Uterus (tissue), 4 donors: ENCODE results near the gene TGFA. TPM values are rescaled to one million over a fixed set of nuclear protein-coding genes. Genes with fewer than 3 reads are reported as not detected.

Experiments used
- DNase-seq, 2 donors: peaks; one replicate each; pipeline ENCODE4 v3.0.0-alpha.2; 2019 to 2020
- H3K27ac ChIP-seq, 2 donors: fragments of 200-600 bp; sonication (generic); 1 replicate in 1 of 2; 2 replicates in 1 of 2; pipeline ENCODE4 v1.5.1; 2016 to 2018
- H3K27me3 ChIP-seq, 2 donors: fragments of 200-600 bp; sonication (generic); one replicate each; pipeline ENCODE4 v1.5.1; 2018 to 2019; ENCODE audit warnings: control low read depth in 1 of 2
- H3K36me3 ChIP-seq, 2 donors: fragments of 200-600 bp; sonication (generic); one replicate each; pipeline ENCODE4 v1.5.1; 2019; ENCODE audit warnings: control low read depth in 1 of 2
- H3K4me1 ChIP-seq, 2 donors: fragments of 200-600 bp; sonication (generic); one replicate each; pipeline ENCODE4 v1.5.1; 2018 to 2019; ENCODE audit warnings: control low read depth in 1 of 2
- H3K4me3 ChIP-seq, 2 donors: fragments of 200-600 bp; sonication (generic); 1 replicate in 1 of 2; 2 replicates in 1 of 2; pipeline ENCODE4 v1.5.1; 2018 to 2019; ENCODE audit warnings: mild to moderate bottlenecking in 1 of 2
- H3K9me3 ChIP-seq, 2 donors: fragments of 200-600 bp; sonication (generic); one replicate each; pipeline ENCODE4 v1.5.1; 2019; ENCODE audit warnings: control low read depth in 1 of 2
- CTCF ChIP-seq, 4 experiments: fragments of 200-600 bp in 2 of 4; fragments of 450-650 bp in 2 of 4; sonication (generic) in 2 of 4; IDR thresholded peaks; one replicate each; pipeline ENCODE4 v1.5.1; 2016 to 2019; ENCODE audit warnings: antibody characterized with exemption in 4 of 4, mild to moderate bottlenecking in 2 of 4, moderate library complexity in 1 of 4
- POLR2A ChIP-seq, 2 donors: fragments of 450-650 bp; IDR thresholded peaks; one replicate each; pipeline ENCODE4 v1.6.1; 2016; ENCODE audit warnings: antibody characterized with exemption in 2 of 2, mild to moderate bottlenecking in 1 of 2, moderate library complexity in 1 of 2
- intact Hi-C: fragments of 100-400 bp; cut with DNase I; formaldehyde crosslinking; loops from one replicate; pipeline ENCODE4 v1.15.1; 2023; ENCODE audit warnings: low total_unique reads
- total RNA-seq, 4 donors: library from RNA; depleted of rRNA in 3 of 4; stranded (reverse); fragments of >200 nt in 3 of 4; gene quantifications; one replicate each; pipeline versions ENCODE4 v1.1.0 to v1.2.4, GENCODE V29; 2014 to 2023
- donor health status: DM: yes; HTN: yes; CAD: no.

TGFA gene
- total RNA-seq, 4 donors from 2014 or later: 1.5 to 3.7 (median 1.6) TPM; not detected in 1

- no peak for DNase-seq
- no peak overlapping the region for H3K27ac ChIP-seq
- no peaks in the 10 kb centered on the region for H3K9me3 ChIP-seq
- no peaks in the 10 kb centered on the region for H3K4me1 ChIP-seq
- H3K27me3 ChIP-seq: no peaks in the 10 kb centered on the region
- H3K36me3 ChIP-seq: no peaks in the 10 kb centered on the region
- no peak overlapping the region for H3K4me3 ChIP-seq
- intact Hi-C loops: no loop called here
- TF ChIP-seq POLR2A (IDR thresholded peaks at IDR 0.05): no peak
- no peak for TF ChIP-seq CTCF (IDR thresholded peaks at IDR 0.05)
Measured at GRCh38 chr2:70513738-70514137, 39.9 kb downstream of the TGFA start.

- no peak for TF ChIP-seq POLR2A (IDR thresholded peaks at IDR 0.05)
- no peak for TF ChIP-seq CTCF (IDR thresholded peaks at IDR 0.05)
- Histone ChIP-seq H3K36me3 (no peaks in the 10 kb centered on the region), H3K27me3 (no peaks in the 10 kb centered on the region), H3K4me1 (no peaks in the 10 kb centered on the region), H3K27ac (no peak overlapping the region), H3K4me3 (no peak overlapping the region), H3K9me3 (no peaks in the 10 kb centered on the region)
- intact Hi-C loops: no loop called here
- no peak for DNase-seq
Measured at GRCh38 chr2:70511971-70512729, 41.5 kb downstream of the TGFA start.

GRCh38 chr2:70510313-70510712 lies 43.3 kb downstream of the TGFA start:
- intact Hi-C loops: no loop called here
- H3K4me3 ChIP-seq: no peak overlapping the region
- no peaks in the 10 kb centered on the region for H3K27me3 ChIP-seq
- H3K4me1 ChIP-seq: no peaks in the 10 kb centered on the region
- TF ChIP-seq POLR2A (IDR thresholded peaks at IDR 0.05) (no peak), CTCF (IDR thresholded peaks at IDR 0.05) (no peak)
- DNase-seq: no peak
- H3K36me3 ChIP-seq: no peaks in the 10 kb centered on the region
- no peak overlapping the region for H3K27ac ChIP-seq
- no peaks in the 10 kb centered on the region for H3K9me3 ChIP-seq

- Histone ChIP-seq H3K9me3 (no peaks in the 10 kb centered on the region), H3K27me3 (no peaks in the 10 kb centered on the region), H3K36me3 (no peaks in the 10 kb centered on the region), H3K4me1 (no peaks in the 10 kb centered on the region), H3K4me3 (no peak overlapping the region), H3K27ac (no peak overlapping the region)
- TF ChIP-seq CTCF (IDR thresholded peaks at IDR 0.05) (no peak), POLR2A (IDR thresholded peaks at IDR 0.05) (no peak)
- DNase-seq: no peak
- intact Hi-C loops: no loop called here
Measured at GRCh38 chr2:70509565-70509964, 44.1 kb downstream of the TGFA start.

GRCh38 chr2:70508711-70509462 lies 44.7 kb downstream of the TGFA start:
- Histone ChIP-seq H3K4me1 (no peaks in the 10 kb centered on the region), H3K4me3 (no peak overlapping the region), H3K36me3 (no peaks in the 10 kb centered on the region), H3K9me3 (no peaks in the 10 kb centered on the region), H3K27ac (no peak overlapping the region), H3K27me3 (no peaks in the 10 kb centered on the region)
- intact Hi-C loops: no loop called here
- no peak for TF ChIP-seq CTCF (IDR thresholded peaks at IDR 0.05)
- DNase-seq: no peak
